SK-N-SH (cell line): Measurements from ENCODE around the gene DTX3. TPM values are rescaled to one million over a fixed set of nuclear protein-coding genes. Genes with fewer than 3 reads are reported as not detected.
"Not testable (repeated sequence)": the region's sequence is repeated elsewhere in the genome, so short reads cannot be mapped to it uniquely, and the experiment has no call there.

Experiments used
- CTCF ChIA-PET: fragments of 300-600, 350-600 bp; formaldehyde crosslinking; extraction: SDS; loops from one replicate; lab custom pipeline; 2021; lab: Yijun Ruan, JAX
- POLR2A ChIA-PET: fragments of 350-600 bp; sonication (Branson Sonifier 250); formaldehyde crosslinking; extraction: SDS; loops from one replicate; lab custom pipeline; 2020; ENCODE audit warnings: antibody characterized with exemption, inconsistent platforms; lab: Yijun Ruan, JAX
- DNase-seq: peaks from one replicate; pipeline ENCODE4 v3.0.0; 2012
- H2AFZ ChIP-seq: fragments of 200-600 bp; sonication (generic); 2 replicates; pipeline ENCODE4 v1.8.1; 2016; ENCODE audit warnings: antibody characterized with exemption, mild to moderate bottlenecking, low read depth
- H3F3A ChIP-seq: fragments of 200-600 bp; sonication (generic); replicated peaks from 2 replicates; pipeline ENCODE3; 2016; ENCODE audit warnings: antibody characterized with exemption, mild to moderate bottlenecking; ENCODE audit not compliant: insufficient read depth
- H3K27ac ChIP-seq, 2 experiments: fragments of 200-500 bp in 1 of 2; fragments of 200-600 bp in 1 of 2; sonication (Bioruptor generic) in 1 of 2; sonication (generic), shearing (Covaris generic) in 1 of 2; 2 replicates each; pipeline versions ENCODE4 v1.5.1 to v1.6.1; 2014 to 2016; ENCODE audit warnings: low read depth in 2 of 2, inconsistent platforms in 1 of 2, low read length in 1 of 2, mild to moderate bottlenecking in 1 of 2, mixed read lengths in 1 of 2
- H3K27me3 ChIP-seq: fragments of 200-600 bp; sonication (generic), shearing (Covaris generic); 2 replicates; pipeline ENCODE4 v1.6.1; 2016; ENCODE audit warnings: mixed run types; ENCODE audit not compliant: insufficient read depth
- H3K36me3 ChIP-seq, 2 experiments: fragments of 200-500 bp in 1 of 2; fragments of 200-600 bp in 1 of 2; sonication (Bioruptor generic) in 1 of 2; sonication (generic) in 1 of 2; replicated peaks in 1 of 2; 2 replicates each; pipeline versions ENCODE3 to v1.5.1; 2014 to 2016; ENCODE audit warnings: low read length in 1 of 2, mild to moderate bottlenecking in 1 of 2; ENCODE audit not compliant: insufficient read depth in 2 of 2, control insufficient read depth in 1 of 2
- H3K4me1 ChIP-seq, 2 experiments: fragments of 200-500 bp in 1 of 2; fragments of 200-600 bp in 1 of 2; sonication (Bioruptor generic) in 1 of 2; sonication (generic), shearing (Covaris generic) in 1 of 2; 2 replicates each; pipeline versions ENCODE4 v1.5.1 to v1.6.1; 2014 to 2016; ENCODE audit warnings: low read depth in 1 of 2, low read length in 1 of 2, mixed run types in 1 of 2; ENCODE audit not compliant: insufficient read depth in 2 of 2, control insufficient read depth in 1 of 2
- H3K4me2 ChIP-seq: fragments of 200-600 bp; sonication (generic), shearing (Covaris generic); 2 replicates; pipeline ENCODE4 v1.6.1; 2017; ENCODE audit warnings: mixed run types
- H3K4me3 ChIP-seq, 2 experiments: fragments of 200-500 bp in 1 of 2; fragments of 200-600 bp in 1 of 2; sonication (Bioruptor generic) in 1 of 2; sonication (generic), shearing (Covaris generic) in 1 of 2; 2 replicates each; pipeline versions ENCODE4 v1.5.1 to v1.8.1; 2014 to 2016; ENCODE audit warnings: low read depth in 2 of 2, inconsistent platforms in 1 of 2, low read length in 1 of 2, mild to moderate bottlenecking in 1 of 2, mixed read lengths in 1 of 2, moderate library complexity in 1 of 2
- H3K79me2 ChIP-seq: fragments of 200-600 bp; sonication (generic); 2 replicates; pipeline ENCODE4 v1.8.1; 2017; ENCODE audit warnings: mild to moderate bottlenecking; ENCODE audit not compliant: insufficient read depth
- H3K9ac ChIP-seq: fragments of 200-600 bp; sonication (generic); 2 replicates; pipeline ENCODE4 v1.6.1; 2017; ENCODE audit warnings: mixed run types
- H3K9me2 ChIP-seq: fragments of 200-600 bp; sonication (generic); 2 replicates; pipeline ENCODE4 v1.6.1; 2017; ENCODE audit warnings: mixed run types
- H3K9me3 ChIP-seq: fragments of 200-600 bp; sonication (generic); 2 replicates; pipeline ENCODE4 v1.6.1; 2017; ENCODE audit warnings: mixed run types, mild to moderate bottlenecking, moderate library complexity
- H4K20me1 ChIP-seq: fragments of 200-600 bp; sonication (generic); 2 replicates; pipeline ENCODE4 v1.6.1; 2017; ENCODE audit warnings: mild to moderate bottlenecking, mixed run types; ENCODE audit not compliant: insufficient read depth
- EZH2phosphoT487 ChIP-seq: fragments of 200-600 bp; sonication (generic); IDR thresholded peaks from 2 replicates; pipeline ENCODE4 v1.6.1; 2017; ENCODE audit warnings: low read depth, mixed run types, mild to moderate bottlenecking, antibody characterized with exemption, moderate library complexity, borderline replicate concordance
- FOSL2 ChIP-seq: IDR thresholded peaks from 2 replicates; pipeline ENCODE4 v1.4.0; 2012; ENCODE audit warnings: low read depth, mild to moderate bottlenecking, moderate library complexity, borderline replicate concordance
- FOXM1 ChIP-seq: IDR thresholded peaks from 2 replicates; pipeline ENCODE4 v1.4.0; 2012; ENCODE audit warnings: low read depth, mild to moderate bottlenecking
- GABPA ChIP-seq: IDR thresholded peaks from 2 replicates; pipeline ENCODE4 v1.4.0; 2012; ENCODE audit warnings: low read depth, mild to moderate bottlenecking
- RXRA ChIP-seq: IDR thresholded peaks from 2 replicates; pipeline ENCODE4 v1.4.0; 2012; ENCODE audit warnings: low read depth, mild to moderate bottlenecking, borderline replicate concordance
- TCF12 ChIP-seq: IDR thresholded peaks from 2 replicates; pipeline ENCODE4 v1.4.0; 2012
- YY1 ChIP-seq: IDR thresholded peaks from 2 replicates; pipeline ENCODE4 v1.4.0; 2012; ENCODE audit warnings: low read depth, mild to moderate bottlenecking
- WGBS: methylation state at CpG from one replicate; pipeline ENCODE4 v1.1.6; 2017; ENCODE audit warnings: low lambda C conversion rate; 5-methylcytosine and 5-hydroxymethylcytosine counted together
- polyA plus RNA-seq, 3 experiments: library from polyadenylated mRNA; depleted of rRNA; stranded (reverse); fragments of >200 nt; gene quantifications; 2 replicates each; pipeline ENCODE4 v1.2.3, GENCODE V29; 2012
- TF ChIP-seq, protein P1 (sequence below): fragments of 150-350 bp; IDR thresholded peaks from 2 replicates; pipeline ENCODE4 v1.6.1; 2016; ENCODE audit warnings: mild to moderate bottlenecking, low read depth, low read length

The DTX3 gene
- polyA plus RNA-seq, 1 of the 3 experiments (the other 2 are of a cell fraction), result 61.2 TPM

DNA sequence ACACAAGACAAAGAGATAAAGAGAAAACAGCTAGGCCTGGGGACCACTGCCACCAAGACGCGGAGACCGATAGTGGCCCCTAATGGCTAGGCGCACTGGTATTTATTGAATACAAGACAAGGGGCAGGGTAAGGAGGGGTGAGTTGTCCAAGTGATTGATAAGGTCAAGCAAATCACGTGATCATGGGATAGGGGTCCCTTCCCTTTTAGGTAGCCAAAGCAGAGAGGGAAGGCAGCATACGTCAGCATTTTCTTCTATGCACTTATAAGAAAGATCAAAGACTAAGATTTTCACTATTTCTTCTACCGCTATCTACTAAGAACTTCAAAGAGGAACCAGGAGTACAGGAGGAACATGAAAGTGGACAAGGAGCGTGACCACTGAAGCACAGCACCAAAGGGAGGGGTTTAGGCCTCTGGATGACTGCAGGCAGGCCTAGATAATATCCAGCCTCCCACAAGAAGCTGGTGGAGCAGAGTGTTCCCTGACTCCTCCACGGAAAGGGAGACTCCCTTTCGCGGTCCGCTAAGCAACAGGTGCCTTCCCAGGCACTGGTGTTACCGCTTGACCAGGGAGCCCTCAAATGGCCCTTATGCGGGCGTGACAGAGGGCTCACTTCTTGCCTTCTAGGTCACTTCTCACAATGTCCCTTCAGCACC, 15.5 kb upstream of the DTX3 start:
- CTCF ChIA-PET, result interaction anchor here (1.4 to 7.0 kb wide), 2 partner anchors 32 to 38 kb away, joined by 3 to 45 read pairs; no protein-coding TSS in a partner anchor
- peaks cover 8 to 14% of the 10 kb centered on the region in 2 experiments; a peak in 2 of 4 replicates for H3K4me1 ChIP-seq
- H3K4me2 ChIP-seq, H3K27ac ChIP-seq, H3K9ac ChIP-seq, H3K79me2 ChIP-seq, H3K4me3 ChIP-seq, H3K9me3 ChIP-seq, H4K20me1 ChIP-seq, H3K9me2 ChIP-seq, POLR2A ChIA-PET, H3K27me3 ChIP-seq, DNase-seq, H3F3A ChIP-seq, H2AFZ ChIP-seq: not testable (repeated sequence)
- 91% methylated on average over 15 of the region's 15 CpGs for WGBS
- H3K36me3 ChIP-seq, result peaks cover 0 to 21% of the 10 kb centered on the region in 2 experiments

DNA sequence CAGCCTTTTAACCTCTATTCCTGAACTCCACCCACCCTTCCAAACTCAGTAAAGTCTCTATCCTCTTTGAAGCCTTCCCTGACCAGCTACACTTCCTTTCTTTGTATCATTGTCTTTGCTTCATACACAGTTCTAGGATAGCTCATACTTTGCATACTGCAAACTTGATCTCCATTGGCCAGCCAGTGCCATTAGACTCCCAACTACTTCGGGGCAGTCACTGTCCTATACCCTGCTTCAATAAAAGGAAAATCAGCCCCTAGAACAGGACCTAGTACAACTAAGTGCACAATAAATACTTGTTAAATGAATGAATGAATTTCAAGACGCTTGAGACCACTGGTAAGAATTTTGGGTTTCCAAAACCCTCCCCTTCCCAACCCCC, 14.2 kb upstream of the DTX3 start:
- peak overlapping the region; percentile 92 for H3K4me2 ChIP-seq
- H3K36me3 ChIP-seq, result peaks cover 0 to 12% of the 10 kb centered on the region in 2 experiments
- peaks cover 8% of the 10 kb centered on the region; the same call in 1 of the 2 replicates for H3K79me2 ChIP-seq
- peak overlapping the region; percentile 82 for H2AFZ ChIP-seq
- H3K4me3 ChIP-seq, result peak overlapping the region; percentile 89 to 92
- no peaks in the 10 kb centered on the region for H3K9me2 ChIP-seq
- 15% methylated on average over 2 of the region's 2 CpGs for WGBS
- no peaks in the 10 kb centered on the region for H3K27me3 ChIP-seq
- peaks cover 8 to 14% of the 10 kb centered on the region in 2 experiments; a peak in 2 of 4 replicates for H3K4me1 ChIP-seq
- DNase-seq, result no peak
- H3K9ac ChIP-seq, result peak overlapping the region; percentile 67; the same call in 1 of the 2 replicates
- H3F3A ChIP-seq, result peaks cover 3% of the 10 kb centered on the region
- ChIA-PET CTCF (interaction anchor here (0.8 to 7.0 kb wide), 8 partner anchors 8 to 145 kb away, joined by 3 to 85 read pairs (median 4); partner anchors contain the start of gene B4GALNT1), POLR2A (interaction anchor here (1.2 to 2.7 kb wide), 3 partner anchors 9 to 24 kb away, joined by 3 to 21 read pairs (median 6); partner anchors contain the start of gene ARHGEF25)
- H3K27ac ChIP-seq, result peak overlapping the region in 1 of 2 experiments; percentile 45; a peak in 1 of 4 replicates
- no peaks in the 10 kb centered on the region for H3K9me3 ChIP-seq
- TF ChIP-seq YY1 (no peak), TCF12 (no peak), EZH2phosphoT487 (no peak), RXRA (no peak), FOSL2 (no peak), GABPA (no peak), FOXM1 (no peak)
- TF ChIP-seq, protein P1, sequence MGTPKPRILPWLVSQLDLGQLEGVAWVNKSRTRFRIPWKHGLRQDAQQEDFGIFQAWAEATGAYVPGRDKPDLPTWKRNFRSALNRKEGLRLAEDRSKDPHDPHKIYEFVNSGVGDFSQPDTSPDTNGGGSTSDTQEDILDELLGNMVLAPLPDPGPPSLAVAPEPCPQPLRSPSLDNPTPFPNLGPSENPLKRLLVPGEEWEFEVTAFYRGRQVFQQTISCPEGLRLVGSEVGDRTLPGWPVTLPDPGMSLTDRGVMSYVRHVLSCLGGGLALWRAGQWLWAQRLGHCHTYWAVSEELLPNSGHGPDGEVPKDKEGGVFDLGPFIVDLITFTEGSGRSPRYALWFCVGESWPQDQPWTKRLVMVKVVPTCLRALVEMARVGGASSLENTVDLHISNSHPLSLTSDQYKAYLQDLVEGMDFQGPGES, result no peak
- TF ChIP-seq, all 33 proteins: peak for 0
- no peaks in the 10 kb centered on the region for H4K20me1 ChIP-seq
